ENCODE data around the gene ATP6AP1. TPM values are rescaled to one million over a fixed set of nuclear protein-coding genes. Genes with fewer than 3 reads are reported as not detected.

The ATP6AP1 gene
- total and polyA plus RNA-seq, 9 of the 15 experiments (the other 6 are each of a cell fraction or from before 2014, with no cell fraction given): 8.3 to 90.5 (median 52.9) TPM

DNA sequence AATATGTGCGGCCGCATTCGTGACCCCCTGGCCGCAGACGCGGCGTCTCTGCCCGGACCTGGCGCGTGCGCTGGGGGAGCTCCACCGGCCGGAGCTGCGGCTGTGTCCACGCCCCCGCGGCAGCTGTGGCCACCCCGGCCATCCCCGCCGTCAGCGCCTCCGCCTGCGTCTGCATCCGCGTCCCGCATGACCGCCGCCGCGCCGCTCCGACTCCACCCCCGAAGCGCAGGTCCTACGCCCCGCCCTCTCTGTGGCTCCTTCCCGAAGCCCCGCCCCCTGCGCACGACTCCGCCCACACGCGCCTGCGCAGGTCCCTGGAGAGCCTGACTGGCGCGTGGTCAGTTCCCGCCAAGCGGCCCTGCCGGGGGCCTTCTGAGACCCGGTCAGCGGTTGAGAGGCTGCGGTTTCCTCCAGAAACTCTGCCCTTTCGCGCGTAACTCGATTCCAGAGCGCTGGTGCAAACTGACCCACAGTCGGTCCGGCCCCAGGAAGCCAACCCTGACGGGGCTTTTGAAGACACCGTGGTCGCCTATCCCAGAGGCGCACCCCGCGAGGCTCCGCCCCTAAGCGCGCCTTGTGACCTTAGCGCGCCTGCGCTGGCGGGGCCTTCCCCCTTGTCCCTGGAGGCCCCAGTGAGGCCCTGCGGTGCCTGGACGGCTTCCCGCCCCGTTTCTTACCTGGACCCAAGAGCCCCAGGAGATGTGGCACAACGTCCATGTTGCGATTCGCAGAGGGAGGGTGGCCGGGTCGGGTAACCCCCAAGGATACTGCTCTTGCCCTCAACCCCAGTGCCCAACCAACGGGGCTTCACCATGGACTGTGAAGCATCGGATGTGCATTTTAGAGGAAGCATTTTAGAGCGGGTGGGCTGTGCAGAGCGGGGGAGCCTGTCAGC is 50.5 kb downstream of the ATP6AP1 start, which contains the start of gene LAGE3 (continued):
- TF ChIP-seq, protein P1, sequence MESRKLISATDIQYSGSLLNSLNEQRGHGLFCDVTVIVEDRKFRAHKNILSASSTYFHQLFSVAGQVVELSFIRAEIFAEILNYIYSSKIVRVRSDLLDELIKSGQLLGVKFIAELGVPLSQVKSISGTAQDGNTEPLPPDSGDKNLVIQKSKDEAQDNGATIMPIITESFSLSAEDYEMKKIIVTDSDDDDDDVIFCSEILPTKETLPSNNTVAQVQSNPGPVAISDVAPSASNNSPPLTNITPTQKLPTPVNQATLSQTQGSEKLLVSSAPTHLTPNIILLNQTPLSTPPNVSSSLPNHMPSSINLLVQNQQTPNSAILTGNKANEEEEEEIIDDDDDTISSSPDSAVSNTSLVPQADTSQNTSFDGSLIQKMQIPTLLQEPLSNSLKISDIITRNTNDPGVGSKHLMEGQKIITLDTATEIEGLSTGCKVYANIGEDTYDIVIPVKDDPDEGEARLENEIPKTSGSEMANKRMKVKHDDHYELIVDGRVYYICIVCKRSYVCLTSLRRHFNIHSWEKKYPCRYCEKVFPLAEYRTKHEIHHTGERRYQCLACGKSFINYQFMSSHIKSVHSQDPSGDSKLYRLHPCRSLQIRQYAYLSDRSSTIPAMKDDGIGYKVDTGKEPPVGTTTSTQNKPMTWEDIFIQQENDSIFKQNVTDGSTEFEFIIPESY (CRISPR knock-in tag; IDR thresholded peaks at IDR 0.05): no peak; the same call in 1 of the 2 replicates
- TF ChIP-seq ZFP1 (CRISPR knock-in tag; IDR thresholded peaks at IDR 0.05) (no peak), NCOA1 (IDR thresholded peaks at IDR 0.05; ENCODE audit: low read depth) (no peak), ZNF324 (CRISPR knock-in tag; IDR thresholded peaks at IDR 0.05) (no peak), ZNF766 (CRISPR knock-in tag; conservative IDR thresholded peaks at IDR 0.05) (peak; percentile 52; the same call in 1 of the 2 replicates), U2AF1 (optimal IDR thresholded peaks at IDR 0.05; ENCODE audit: low read depth, low read length) (no peak), PRMT5 (CRISPR knock-in tag; IDR thresholded peaks at IDR 0.05) (no peak), ZFX (CRISPR knock-in tag; IDR thresholded peaks at IDR 0.05) (no peak), ZNF3 (CRISPR knock-in tag; IDR thresholded peaks at IDR 0.05) (no peak), HNRNPUL1 (IDR thresholded peaks at IDR 0.05; ENCODE audit: low read length) (no peak), NEUROD1 (IDR thresholded peaks at IDR 0.05; ENCODE audit: borderline replicate concordance, low read depth, low read length, partially characterized antibody) (no peak), SMARCC2 (IDR thresholded peaks at IDR 0.05; ENCODE audit: low read depth) (no peak), FOS (IDR thresholded peaks at IDR 0.05; ENCODE audit: extremely low read depth, insufficient read length) (no peak), ZNF140 (CRISPR knock-in tag; IDR thresholded peaks at IDR 0.05) (no peak), ZNF57 (CRISPR knock-in tag; IDR thresholded peaks at IDR 0.05) (no peak), RBM15 (IDR thresholded peaks at IDR 0.05; ENCODE audit: insufficient read depth, low read length) (no peak)
- TF ChIP-seq, protein P2, sequence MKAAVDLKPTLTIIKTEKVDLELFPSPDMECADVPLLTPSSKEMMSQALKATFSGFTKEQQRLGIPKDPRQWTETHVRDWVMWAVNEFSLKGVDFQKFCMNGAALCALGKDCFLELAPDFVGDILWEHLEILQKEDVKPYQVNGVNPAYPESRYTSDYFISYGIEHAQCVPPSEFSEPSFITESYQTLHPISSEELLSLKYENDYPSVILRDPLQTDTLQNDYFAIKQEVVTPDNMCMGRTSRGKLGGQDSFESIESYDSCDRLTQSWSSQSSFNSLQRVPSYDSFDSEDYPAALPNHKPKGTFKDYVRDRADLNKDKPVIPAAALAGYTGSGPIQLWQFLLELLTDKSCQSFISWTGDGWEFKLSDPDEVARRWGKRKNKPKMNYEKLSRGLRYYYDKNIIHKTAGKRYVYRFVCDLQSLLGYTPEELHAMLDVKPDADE (conservative IDR thresholded peaks at IDR 0.05; ENCODE audit: control insufficient read depth, low read depth, low read length): peak; percentile 82
- TF ChIP-seq, protein P3, sequence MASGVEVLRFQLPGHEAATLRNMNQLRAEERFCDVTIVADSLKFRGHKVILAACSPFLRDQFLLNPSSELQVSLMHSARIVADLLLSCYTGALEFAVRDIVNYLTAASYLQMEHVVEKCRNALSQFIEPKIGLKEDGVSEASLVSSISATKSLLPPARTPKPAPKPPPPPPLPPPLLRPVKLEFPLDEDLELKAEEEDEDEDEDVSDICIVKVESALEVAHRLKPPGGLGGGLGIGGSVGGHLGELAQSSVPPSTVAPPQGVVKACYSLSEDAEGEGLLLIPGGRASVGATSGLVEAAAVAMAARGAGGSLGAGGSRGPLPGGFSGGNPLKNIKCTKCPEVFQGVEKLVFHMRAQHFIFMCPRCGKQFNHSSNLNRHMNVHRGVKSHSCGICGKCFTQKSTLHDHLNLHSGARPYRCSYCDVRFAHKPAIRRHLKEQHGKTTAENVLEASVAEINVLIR (CRISPR knock-in tag; IDR thresholded peaks at IDR 0.05): no peak
- TF ChIP-seq, protein P4, sequence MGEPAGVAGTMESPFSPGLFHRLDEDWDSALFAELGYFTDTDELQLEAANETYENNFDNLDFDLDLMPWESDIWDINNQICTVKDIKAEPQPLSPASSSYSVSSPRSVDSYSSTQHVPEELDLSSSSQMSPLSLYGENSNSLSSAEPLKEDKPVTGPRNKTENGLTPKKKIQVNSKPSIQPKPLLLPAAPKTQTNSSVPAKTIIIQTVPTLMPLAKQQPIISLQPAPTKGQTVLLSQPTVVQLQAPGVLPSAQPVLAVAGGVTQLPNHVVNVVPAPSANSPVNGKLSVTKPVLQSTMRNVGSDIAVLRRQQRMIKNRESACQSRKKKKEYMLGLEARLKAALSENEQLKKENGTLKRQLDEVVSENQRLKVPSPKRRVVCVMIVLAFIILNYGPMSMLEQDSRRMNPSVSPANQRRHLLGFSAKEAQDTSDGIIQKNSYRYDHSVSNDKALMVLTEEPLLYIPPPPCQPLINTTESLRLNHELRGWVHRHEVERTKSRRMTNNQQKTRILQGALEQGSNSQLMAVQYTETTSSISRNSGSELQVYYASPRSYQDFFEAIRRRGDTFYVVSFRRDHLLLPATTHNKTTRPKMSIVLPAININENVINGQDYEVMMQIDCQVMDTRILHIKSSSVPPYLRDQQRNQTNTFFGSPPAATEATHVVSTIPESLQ (CRISPR knock-in tag; IDR thresholded peaks at IDR 0.05): peak; percentile 98; the same call in 1 of the 2 replicates
- TF ChIP-seq, protein P5, sequence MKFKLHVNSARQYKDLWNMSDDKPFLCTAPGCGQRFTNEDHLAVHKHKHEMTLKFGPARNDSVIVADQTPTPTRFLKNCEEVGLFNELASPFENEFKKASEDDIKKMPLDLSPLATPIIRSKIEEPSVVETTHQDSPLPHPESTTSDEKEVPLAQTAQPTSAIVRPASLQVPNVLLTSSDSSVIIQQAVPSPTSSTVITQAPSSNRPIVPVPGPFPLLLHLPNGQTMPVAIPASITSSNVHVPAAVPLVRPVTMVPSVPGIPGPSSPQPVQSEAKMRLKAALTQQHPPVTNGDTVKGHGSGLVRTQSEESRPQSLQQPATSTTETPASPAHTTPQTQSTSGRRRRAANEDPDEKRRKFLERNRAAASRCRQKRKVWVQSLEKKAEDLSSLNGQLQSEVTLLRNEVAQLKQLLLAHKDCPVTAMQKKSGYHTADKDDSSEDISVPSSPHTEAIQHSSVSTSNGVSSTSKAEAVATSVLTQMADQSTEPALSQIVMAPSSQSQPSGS (CRISPR knock-in tag; IDR thresholded peaks at IDR 0.05): no peak

All from K562 (cell line).